Measurements from ENCODE around the gene GREM2. TPM values are rescaled to one million over a fixed set of nuclear protein-coding genes. Genes with fewer than 3 reads are reported as not detected.
A peak's percentile ranks its signal among the peaks of the same experiment; 100 is the strongest.

GREM2 gene
- total and polyA plus RNA-seq, 10 of the 15 experiments (the other 5 are each of a cell fraction or from before 2014, with no cell fraction given): not detected

GRCh38 chr1:240474133-240474614 is 137.8 kb downstream of the GREM2 start:
- Histone ChIP-seq H3K4me1 (ENCODE audit: control insufficient read depth, insufficient read depth, low read length) (no peaks in the 10 kb centered on the region), H3K79me2 (ENCODE audit: control insufficient read depth, insufficient read depth, low read length) (no peaks in the 10 kb centered on the region), H4K20me1 (ENCODE audit: control insufficient read depth, insufficient read depth) (no peaks in the 10 kb centered on the region), H3K27me3 (replicated peaks in 1 of 2; ENCODE audit: control insufficient read depth in 2 of 2, insufficient read depth in 2 of 2, low read length in 1 of 2) (no peaks in the 10 kb centered on the region), H3K9ac (ENCODE audit: control insufficient read depth, insufficient read depth, low read length) (no peak overlapping the region), H2AFZ (ENCODE audit: control insufficient read depth, low read depth, low read length) (no peak overlapping the region), H3K27ac (ENCODE audit: control insufficient read depth, insufficient read depth) (no peak overlapping the region), H3K9me3 (replicated peaks; ENCODE audit: control insufficient read depth, insufficient read depth, low read length) (no peaks in the 10 kb centered on the region), H3K36me3 (ENCODE audit: control insufficient read depth in 2 of 2, insufficient read depth in 2 of 2, low read length in 1 of 2) (no peaks in the 10 kb centered on the region), H3K4me2 (ENCODE audit: control insufficient read depth, insufficient read depth) (no peak overlapping the region), H3K4me3 (no peak overlapping the region)
- intact Hi-C loops (cut with micrococcal nuclease; ENCODE audit: unreplicated experiment): no loop called here
- peak; percentile 82 for ATAC-seq
- ChIA-PET RAD21 (ENCODE audit: unreplicated experiment) (interaction anchor here (2.9 kb wide), 1 partner anchor 9 kb away, joined by 12 read pairs; no protein-coding TSS in a partner anchor), SMC1A (ENCODE audit: uncharacterized antibody, unreplicated experiment) (interaction anchor here (1.0 to 3.2 kb wide), 2 partner anchors 10 to 98 kb away, joined by 3 to 20 read pairs; no protein-coding TSS in a partner anchor), CTCF (interaction anchor here (1.3 kb wide), 1 partner anchor 17 kb away, joined by 3 read pairs; no protein-coding TSS in a partner anchor), POLR2A (no interaction called here)
- DNase-seq (ENCODE audit: low read depth, low spot score): no peak
- no peak for FAIRE-seq
- BruUV-seq (replicated peaks): no TSS peak
- in situ Hi-C loops (cut with MboI): no loop called here
- WGBS (ENCODE audit: insufficient coverage, insufficient replicate concordance, low lambda C conversion rate, missing lambda C conversion rate): 17% methylated on average over 5 of the region's 5 CpGs
- TF ChIP-seq TCF3 (IDR thresholded peaks at IDR 0.05; ENCODE audit: borderline replicate concordance, insufficient read depth, low read depth, low read length) (no peak), ZBTB11 (CRISPR knock-in tag; IDR thresholded peaks at IDR 0.05) (no peak), CHD4 (IDR thresholded peaks at IDR 0.05) (no peak), E2F4 (IDR thresholded peaks at IDR 0.05; ENCODE audit: low read depth, low read length) (no peak), MXI1 (IDR thresholded peaks at IDR 0.05; ENCODE audit: low read depth, low read length) (no peak), CHD1 (IDR thresholded peaks at IDR 0.05; ENCODE audit: low read depth, low read length) (no peak), ZNF207 (IDR thresholded peaks at IDR 0.05; ENCODE audit: borderline replicate concordance) (no peak), POLR2AphosphoS5 (IDR thresholded peaks at IDR 0.05; ENCODE audit: low read length) (no peak), USF1 (IDR thresholded peaks at IDR 0.05; ENCODE audit: borderline replicate concordance, extremely low read length, insufficient read depth, low read depth, low read length) (no peak), SREBF2 (IDR thresholded peaks at IDR 0.05; ENCODE audit: low read length) (no peak), RAD21 (IDR thresholded peaks at IDR 0.05; ENCODE audit: insufficient read depth, low read depth, low read length) (no peak), ZZZ3 (IDR thresholded peaks at IDR 0.05; ENCODE audit: control insufficient read depth, insufficient read length, low read depth) (no peak), POLR2A (IDR thresholded peaks at IDR 0.05; ENCODE audit: low read depth, low read length) (no peak), LARP7 (IDR thresholded peaks at IDR 0.05) (no peak), STAT1 (conservative IDR thresholded peaks at IDR 0.05) (no peak), WRNIP1 (IDR thresholded peaks at IDR 0.05; ENCODE audit: borderline replicate concordance, low read depth, low read length) (no peak), HDAC2 (IDR thresholded peaks at IDR 0.05) (no peak), NFIC (IDR thresholded peaks at IDR 0.05; ENCODE audit: low read depth, low read length) (no peak), ETV6 (conservative IDR thresholded peaks at IDR 0.05 in 1 of 2, IDR thresholded peaks at IDR 0.05 in 1 of 2; ENCODE audit: borderline replicate concordance in 1 of 2, low read depth in 1 of 2) (no peak), RUNX3 (IDR thresholded peaks at IDR 0.05; ENCODE audit: low read length) (no peak), MYC (IDR thresholded peaks at IDR 0.05; ENCODE audit: insufficient read depth, insufficient read length, insufficient replicate concordance, low read length, severe bottlenecking) (no peak), ZNF217 (IDR thresholded peaks at IDR 0.05) (no peak)

Measured in GM12878 (cell line).